Caco-2 (cell line): ENCODE measurements around the gene NPHP4. TPM values are rescaled to one million over a fixed set of nuclear protein-coding genes. Genes with fewer than 3 reads are reported as not detected.
"Not testable (repeated sequence)": the region's sequence is repeated elsewhere in the genome, so short reads cannot be mapped to it uniquely, and the experiment has no call there.

ENCODE experiments used
- BruUV-seq: library from RNA; stranded (reverse); fragments of 400-500 nt; replicated peaks from 2 replicates; lab custom pipeline; 2021; lab: Mats Ljungman, UMichigan
- CTCF ChIA-PET: fragments of 300-600 bp; sonication (Branson Sonifier 250); formaldehyde crosslinking; loops from one replicate; lab custom pipeline; 2022; ENCODE audit warnings: antibody characterized with exemption; lab: Charles Lee
- POLR2A ChIA-PET: fragments of 300-600 bp; sonication (Branson Sonifier 250); formaldehyde crosslinking; loops from one replicate; lab custom pipeline; 2022; ENCODE audit warnings: antibody characterized with exemption; lab: Charles Lee
- DNase-seq, 2 experiments: peaks; one replicate each; pipeline versions ENCODE4 v3.0.0 to v3.0.0-alpha.2; 2020 to 2022
- H3K27me3 ChIP-seq: replicated peaks from 2 replicates; pipeline ENCODE4 v1.6.0; 2011; ENCODE audit warnings: low read length; ENCODE audit not compliant: control insufficient read depth, insufficient read depth
- H3K36me3 ChIP-seq: 2 replicates; pipeline ENCODE4 v1.5.1; 2011; ENCODE audit warnings: low read length; ENCODE audit not compliant: control insufficient read depth, insufficient read depth
- H3K4me1 ChIP-seq: fragments of 250-450 bp; sonication (Bioruptor Pico); 2 replicates; pipeline ENCODE4 v1.5.1; 2020; ENCODE audit warnings: mild to moderate bottlenecking
- H3K4me3 ChIP-seq: 2 replicates; pipeline ENCODE4 v1.5.1; 2011; ENCODE audit warnings: low read depth, mild to moderate bottlenecking, control low read depth, low read length
- H3K9me3 ChIP-seq: fragments of 250-450 bp; sonication (Bioruptor Pico); 2 replicates; pipeline ENCODE4 v1.5.1; 2020; ENCODE audit warnings: mild to moderate bottlenecking, moderate library complexity
- H3K27ac Mint-ChIP-seq: one replicate; pipeline ENCODE4 v1.8.0; 2022; ENCODE audit warnings: mixed read lengths; ENCODE audit not compliant: unreplicated experiment
- H3K27me3 Mint-ChIP-seq: one replicate; pipeline ENCODE4 v1.8.0; 2022; ENCODE audit warnings: mixed read lengths; ENCODE audit not compliant: insufficient read depth, unreplicated experiment
- H3K36me3 Mint-ChIP-seq: one replicate; pipeline ENCODE4 v1.8.0; 2022; ENCODE audit warnings: mild to moderate bottlenecking, mixed read lengths; ENCODE audit not compliant: insufficient read depth, unreplicated experiment
- H3K4me1 Mint-ChIP-seq: one replicate; pipeline ENCODE4 v1.8.0; 2022; ENCODE audit warnings: low read depth, mixed read lengths; ENCODE audit not compliant: unreplicated experiment
- H3K4me3 Mint-ChIP-seq: one replicate; pipeline ENCODE4 v1.8.0; 2022; ENCODE audit warnings: mild to moderate bottlenecking, moderate library complexity, mixed read lengths; ENCODE audit not compliant: unreplicated experiment
- H3K9me3 Mint-ChIP-seq: one replicate; pipeline ENCODE4 v1.8.0; 2022; ENCODE audit warnings: mixed read lengths; ENCODE audit not compliant: unreplicated experiment
- CTCF ChIP-seq, 2 experiments: fragments of 200-600 bp in 1 of 2; IDR thresholded peaks; 1 replicate in 1 of 2; 2 replicates in 1 of 2; pipeline versions ENCODE4 v1.5.1 to v1.8.0; 2011 to 2022; ENCODE audit warnings: antibody characterized with exemption in 1 of 2, control low read depth in 1 of 2, inconsistent platforms in 1 of 2, low read depth in 1 of 2, low read length in 1 of 2, mild to moderate bottlenecking in 1 of 2, moderate library complexity in 1 of 2; ENCODE audit not compliant: insufficient read depth in 1 of 2, severe bottlenecking in 1 of 2, unreplicated experiment in 1 of 2
- intact Hi-C: fragments of 100-400 bp; cut with micrococcal nuclease; formaldehyde crosslinking; loops from one replicate; pipeline ENCODE4 v1.10.0; 2022; ENCODE audit not compliant: unreplicated experiment
- total RNA-seq: library from RNA; stranded (reverse); gene quantifications from 2 replicates; pipeline ENCODE4 v1.2.3, GENCODE V29; 2022

Gene NPHP4
- total RNA-seq, 1 experiment from 2014 or later = 12.3 TPM

GRCh38 chr1:5893699-5894278 lies 98.4 kb downstream of the NPHP4 start:
- H3K27ac Mint-ChIP-seq, H3K9me3 Mint-ChIP-seq, H3K36me3 Mint-ChIP-seq, CTCF ChIA-PET, POLR2A ChIA-PET, H3K27me3 ChIP-seq, H3K4me3 Mint-ChIP-seq, H3K36me3 ChIP-seq, H3K27me3 Mint-ChIP-seq, H3K4me3 ChIP-seq, BruUV-seq, H3K4me1 ChIP-seq, intact Hi-C loops, H3K9me3 ChIP-seq, H3K4me1 Mint-ChIP-seq: not testable (repeated sequence)
- TF ChIP-seq CTCF (IDR thresholded peaks at IDR 0.05; ENCODE audit: insufficient read depth in 1 of 2, low read depth in 1 of 2, low read length in 1 of 2, severe bottlenecking in 1 of 2, unreplicated experiment in 1 of 2) = peak; percentile 12 to 36
- peak in 1 of 2 experiments; percentile 40 for DNase-seq

DNA sequence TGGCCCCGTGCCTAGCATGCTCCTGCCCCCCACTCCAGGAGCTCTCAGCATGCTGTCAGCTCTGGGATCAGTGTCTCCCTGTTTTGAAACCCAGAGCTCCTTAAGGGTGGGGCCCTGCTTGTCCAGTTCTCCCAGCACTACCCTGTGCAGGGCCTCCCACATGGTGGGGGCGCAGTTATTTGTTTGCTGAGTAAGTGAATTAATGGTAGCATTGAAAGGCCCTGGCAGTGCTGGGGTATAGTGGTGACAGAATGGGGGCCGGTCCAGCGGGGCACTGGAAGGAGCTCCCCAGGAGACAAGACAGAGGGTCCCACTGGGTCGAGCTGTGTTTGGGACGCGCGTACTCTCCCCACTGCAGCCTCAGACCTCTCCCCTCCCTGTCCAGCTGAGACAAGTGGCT lies 99.9 kb downstream of the NPHP4 start:
- no peak for TF ChIP-seq CTCF (IDR thresholded peaks at IDR 0.05; ENCODE audit: insufficient read depth in 1 of 2, low read depth in 1 of 2, low read length in 1 of 2, severe bottlenecking in 1 of 2, unreplicated experiment in 1 of 2)
- intact Hi-C loops = no loop called here
- H3K27ac Mint-ChIP-seq = no peak overlapping the region
- ChIA-PET CTCF (no interaction called here), POLR2A (no interaction called here)
- H3K4me1 Mint-ChIP-seq = no peaks in the 10 kb centered on the region
- DNase-seq = no peak
- H3K27me3 Mint-ChIP-seq = no peaks in the 10 kb centered on the region
- no TSS peak for BruUV-seq
- no peak overlapping the region for H3K4me3 Mint-ChIP-seq
- no peaks in the 10 kb centered on the region for H3K9me3 Mint-ChIP-seq
- H3K27me3 ChIP-seq = no peaks in the 10 kb centered on the region
- no peaks in the 10 kb centered on the region for H3K9me3 ChIP-seq
- H3K4me3 ChIP-seq = no peak overlapping the region
- H3K4me1 ChIP-seq = no peaks in the 10 kb centered on the region
- H3K36me3 Mint-ChIP-seq = no peaks in the 10 kb centered on the region
- H3K36me3 ChIP-seq = no peaks in the 10 kb centered on the region

- no TSS peak for BruUV-seq
- no peaks in the 10 kb centered on the region for H3K36me3 Mint-ChIP-seq
- no peaks in the 10 kb centered on the region for H3K4me1 ChIP-seq
- no peaks in the 10 kb centered on the region for H3K27me3 Mint-ChIP-seq
- no peaks in the 10 kb centered on the region for H3K36me3 ChIP-seq
- no peak for TF ChIP-seq CTCF (IDR thresholded peaks at IDR 0.05; ENCODE audit: insufficient read depth in 1 of 2, low read depth in 1 of 2, low read length in 1 of 2, severe bottlenecking in 1 of 2, unreplicated experiment in 1 of 2)
- no peak for DNase-seq
- no peaks in the 10 kb centered on the region for H3K27me3 ChIP-seq
- intact Hi-C loops = no loop called here
- no peaks in the 10 kb centered on the region for H3K4me1 Mint-ChIP-seq
- POLR2A ChIA-PET = no interaction called here
- CTCF ChIA-PET = no interaction called here
- no peak overlapping the region for H3K27ac Mint-ChIP-seq
- no peaks in the 10 kb centered on the region for H3K9me3 ChIP-seq
- no peaks in the 10 kb centered on the region for H3K9me3 Mint-ChIP-seq
- H3K4me3 Mint-ChIP-seq = no peak overlapping the region
- H3K4me3 ChIP-seq = no peak overlapping the region
Observed at GRCh38 chr1:5891736-5892135, 100.5 kb downstream of the NPHP4 start.
